Neural cell (in vitro differentiated cells): ENCODE data around the gene HEPACAM. TPM values are rescaled to one million over a fixed set of nuclear protein-coding genes. Genes with fewer than 3 reads are reported as not detected.
"Not testable (repeated sequence)": the region's sequence is repeated elsewhere in the genome, so short reads cannot be mapped to it uniquely, and the experiment has no call there.

ENCODE experiments used
- H2AFZ ChIP-seq: fragments of 200-600, 300-800 bp; sonication (generic), shearing (Covaris generic); 2 replicates; pipeline ENCODE4 v1.6.0; 2014; ENCODE audit warnings: low read depth, mild to moderate bottlenecking, antibody characterized with exemption, low read length, moderate library complexity
- H3F3A ChIP-seq: fragments of 200-600 bp; shearing (Covaris generic); 2 replicates; pipeline ENCODE4 v1.6.1; 2016; ENCODE audit warnings: mild to moderate bottlenecking, moderate library complexity, mixed read lengths, antibody characterized with exemption, low read length; ENCODE audit not compliant: insufficient read depth, poor library complexity, severe bottlenecking
- H3K27ac ChIP-seq: fragments of 200-600, 300-800 bp; sonication (generic), shearing (Covaris generic); 2 replicates; pipeline ENCODE4 v1.5.1; 2014; ENCODE audit warnings: mild to moderate bottlenecking, low read length, moderate library complexity
- H3K27me3 ChIP-seq: fragments of 300-800, 200-600 bp; sonication (generic), shearing (Covaris generic); 2 replicates; pipeline ENCODE4 v1.6.0; 2014; ENCODE audit warnings: mild to moderate bottlenecking, low read depth, low read length, moderate library complexity; ENCODE audit not compliant: insufficient read depth
- H3K36me3 ChIP-seq: fragments of 300-800, 200-600 bp; sonication (generic), shearing (Covaris generic); 2 replicates; pipeline ENCODE4 v1.5.1; 2014; ENCODE audit warnings: mild to moderate bottlenecking, antibody characterized with exemption, low read length, moderate library complexity; ENCODE audit not compliant: insufficient read depth
- H3K4me2 ChIP-seq: fragments of 300-800, 200-600 bp; sonication (generic), shearing (Covaris generic); 2 replicates; pipeline ENCODE4 v1.6.0; 2014; ENCODE audit warnings: mild to moderate bottlenecking, low read length
- H3K4me3 ChIP-seq: fragments of 300-800, 200-600 bp; sonication (generic), shearing (Covaris generic); 2 replicates; pipeline ENCODE4 v1.5.1; 2014; ENCODE audit warnings: mild to moderate bottlenecking, low read length, moderate library complexity
- H3K79me2 ChIP-seq: fragments of 200-600 bp; shearing (Covaris generic); replicated peaks from 2 replicates; pipeline ENCODE4 v1.6.0; 2014; ENCODE audit warnings: mild to moderate bottlenecking, low read length, moderate library complexity; ENCODE audit not compliant: insufficient read depth
- H3K9ac ChIP-seq: fragments of 300-800, 200-600 bp; sonication (generic), shearing (Covaris generic); 2 replicates; pipeline ENCODE4 v1.6.1; 2016; ENCODE audit warnings: mild to moderate bottlenecking, low read length, mixed read lengths
- H3K9me2 ChIP-seq: fragments of 200-600 bp; shearing (Covaris generic); 2 replicates; pipeline ENCODE4 v1.6.1; 2016; ENCODE audit warnings: mild to moderate bottlenecking, low read length, mixed read lengths; ENCODE audit not compliant: insufficient read depth
- H3K9me3 ChIP-seq: fragments of 200-600, 300-800 bp; sonication (generic), shearing (Covaris generic); 2 replicates; pipeline ENCODE4 v1.6.1; 2016; ENCODE audit warnings: mild to moderate bottlenecking, mixed run types, low read length, moderate library complexity, mixed read lengths
- H4K20me1 ChIP-seq: fragments of 200-600 bp; shearing (Covaris generic); 2 replicates; pipeline ENCODE4 v1.6.1; 2016; ENCODE audit warnings: mild to moderate bottlenecking, mixed run types; ENCODE audit not compliant: insufficient read depth
- EP300 ChIP-seq: fragments of 450-650 bp; conservative IDR thresholded peaks from 2 replicates; pipeline ENCODE4 v1.6.1; 2014; ENCODE audit warnings: antibody characterized with exemption, mild to moderate bottlenecking, moderate library complexity; ENCODE audit not compliant: poor library complexity, severe bottlenecking
- EZH2 ChIP-seq: fragments of 200-600, 300-800 bp; shearing (Covaris generic), sonication (generic); IDR thresholded peaks from 2 replicates; pipeline ENCODE4 v1.6.1; 2014; ENCODE audit warnings: antibody characterized with exemption, low read length, borderline replicate concordance, mild to moderate bottlenecking; ENCODE audit not compliant: insufficient read depth, poor library complexity, severe bottlenecking
- MXI1 ChIP-seq: fragments of 450-650 bp; conservative IDR thresholded peaks from 2 replicates; pipeline ENCODE4 v1.6.1; 2014; ENCODE audit warnings: antibody characterized with exemption, mild to moderate bottlenecking; ENCODE audit not compliant: poor library complexity, severe bottlenecking
- POLR2AphosphoS5 ChIP-seq: IDR thresholded peaks from 2 replicates; pipeline ENCODE4 v1.6.1; 2012
- RAD21 ChIP-seq: fragments of 450-650 bp; conservative IDR thresholded peaks from 2 replicates; pipeline ENCODE4 v1.6.1; 2014; ENCODE audit warnings: antibody characterized with exemption, mild to moderate bottlenecking, moderate library complexity
- REST ChIP-seq: IDR thresholded peaks from 2 replicates; pipeline ENCODE4 v1.6.1; 2012; ENCODE audit warnings: borderline replicate concordance
- SMC3 ChIP-seq: fragments of 450-650 bp; conservative IDR thresholded peaks from 2 replicates; pipeline ENCODE4 v1.6.1; 2014; ENCODE audit warnings: antibody characterized with exemption, mild to moderate bottlenecking, moderate library complexity; ENCODE audit not compliant: poor library complexity
- TAF1 ChIP-seq: IDR thresholded peaks from 2 replicates; pipeline ENCODE4 v1.6.1; 2012; ENCODE audit warnings: low read depth
- polyA plus RNA-seq: library from polyadenylated mRNA; depleted of rRNA; stranded (reverse); fragments of >200 nt; gene quantifications from 2 replicates; pipeline ENCODE4 v1.2.3, GENCODE V29; 2014
- TF ChIP-seq, protein P1 (sequence below): fragments of 450-650 bp; IDR thresholded peaks from 2 replicates; pipeline ENCODE4 v1.5.1; 2014; ENCODE audit warnings: antibody characterized with exemption, mild to moderate bottlenecking, moderate library complexity; ENCODE audit not compliant: poor library complexity, severe bottlenecking

Gene HEPACAM
- polyA plus RNA-seq, 1 donor from 2014 or later = not detected

- Histone ChIP-seq H4K20me1 (no peaks in the 10 kb centered on the region), H2AFZ (no peak overlapping the region), H3K9me2 (no peaks in the 10 kb centered on the region), H3K4me2 (no peak overlapping the region), H3K4me3 (no peak overlapping the region), H3K9ac (no peak overlapping the region), H3K79me2 (no peaks in the 10 kb centered on the region), H3F3A (no peaks in the 10 kb centered on the region), H3K27ac (no peak overlapping the region), H3K9me3 (no peaks in the 10 kb centered on the region), H3K27me3 (no peaks in the 10 kb centered on the region), H3K36me3 (no peaks in the 10 kb centered on the region)
- TF ChIP-seq RAD21 (no peak), TAF1 (no peak), SMC3 (no peak), EZH2 (no peak), EP300 (no peak), REST (no peak), MXI1 (no peak), POLR2AphosphoS5 (no peak)
- TF ChIP-seq, protein P1, sequence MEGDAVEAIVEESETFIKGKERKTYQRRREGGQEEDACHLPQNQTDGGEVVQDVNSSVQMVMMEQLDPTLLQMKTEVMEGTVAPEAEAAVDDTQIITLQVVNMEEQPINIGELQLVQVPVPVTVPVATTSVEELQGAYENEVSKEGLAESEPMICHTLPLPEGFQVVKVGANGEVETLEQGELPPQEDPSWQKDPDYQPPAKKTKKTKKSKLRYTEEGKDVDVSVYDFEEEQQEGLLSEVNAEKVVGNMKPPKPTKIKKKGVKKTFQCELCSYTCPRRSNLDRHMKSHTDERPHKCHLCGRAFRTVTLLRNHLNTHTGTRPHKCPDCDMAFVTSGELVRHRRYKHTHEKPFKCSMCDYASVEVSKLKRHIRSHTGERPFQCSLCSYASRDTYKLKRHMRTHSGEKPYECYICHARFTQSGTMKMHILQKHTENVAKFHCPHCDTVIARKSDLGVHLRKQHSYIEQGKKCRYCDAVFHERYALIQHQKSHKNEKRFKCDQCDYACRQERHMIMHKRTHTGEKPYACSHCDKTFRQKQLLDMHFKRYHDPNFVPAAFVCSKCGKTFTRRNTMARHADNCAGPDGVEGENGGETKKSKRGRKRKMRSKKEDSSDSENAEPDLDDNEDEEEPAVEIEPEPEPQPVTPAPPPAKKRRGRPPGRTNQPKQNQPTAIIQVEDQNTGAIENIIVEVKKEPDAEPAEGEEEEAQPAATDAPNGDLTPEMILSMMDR = no peak
These were observed 36.0 kb upstream of the HEPACAM start for GRCh38 chr11:124971810-124972209.

GRCh38 chr11:124970925-124971324 is 35.1 kb upstream of the HEPACAM start:
- no peaks in the 10 kb centered on the region for H3K36me3 ChIP-seq
- no peaks in the 10 kb centered on the region for H4K20me1 ChIP-seq
- no peak overlapping the region for H3K9ac ChIP-seq
- H3K9me3 ChIP-seq = no peaks in the 10 kb centered on the region
- no peak overlapping the region for H3K27ac ChIP-seq
- no peak for TF ChIP-seq POLR2AphosphoS5
- no peak for TF ChIP-seq EP300
- TF ChIP-seq RAD21 = no peak
- TF ChIP-seq EZH2 = no peak
- no peak for TF ChIP-seq SMC3
- TF ChIP-seq, protein P1 = no peak
- TF ChIP-seq REST = no peak
- TF ChIP-seq TAF1 = no peak
- no peak for TF ChIP-seq MXI1
- no peak overlapping the region for H3K4me3 ChIP-seq
- no peaks in the 10 kb centered on the region for H3K79me2 ChIP-seq
- no peak overlapping the region for H2AFZ ChIP-seq
- H3K27me3 ChIP-seq = no peaks in the 10 kb centered on the region
- no peaks in the 10 kb centered on the region for H3F3A ChIP-seq
- no peaks in the 10 kb centered on the region for H3K9me2 ChIP-seq
- H3K4me2 ChIP-seq = no peak overlapping the region

DNA sequence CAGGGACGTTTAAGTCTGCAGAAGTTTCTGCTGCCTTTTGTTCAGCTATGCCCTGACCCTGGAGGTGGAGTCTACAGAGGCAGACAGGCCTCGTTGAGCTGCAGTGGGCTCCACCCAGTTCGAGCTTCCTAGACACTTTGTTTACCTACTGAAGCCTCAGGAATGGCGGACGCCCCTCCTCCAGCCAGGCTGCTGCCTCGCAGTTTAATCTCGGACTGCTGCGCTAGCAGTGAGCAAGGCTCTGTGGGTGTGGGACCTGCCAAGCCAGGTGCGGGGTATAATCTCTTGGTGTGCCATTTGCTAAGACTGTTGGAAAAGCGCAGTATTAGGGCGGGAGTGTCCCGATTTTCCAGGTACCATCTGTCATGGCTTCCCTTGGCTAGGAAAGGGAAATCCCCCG is 32.4 kb upstream of the HEPACAM start:
- H3K9me3 ChIP-seq, H4K20me1 ChIP-seq, H2AFZ ChIP-seq, H3K27ac ChIP-seq, H3K9ac ChIP-seq, H3F3A ChIP-seq, H3K4me2 ChIP-seq, H3K27me3 ChIP-seq, H3K79me2 ChIP-seq, H3K4me3 ChIP-seq, H3K36me3 ChIP-seq, H3K9me2 ChIP-seq: not testable (repeated sequence)
